ENCODE measurements around the gene GOLIM4.

GOLIM4 gene

DNA sequence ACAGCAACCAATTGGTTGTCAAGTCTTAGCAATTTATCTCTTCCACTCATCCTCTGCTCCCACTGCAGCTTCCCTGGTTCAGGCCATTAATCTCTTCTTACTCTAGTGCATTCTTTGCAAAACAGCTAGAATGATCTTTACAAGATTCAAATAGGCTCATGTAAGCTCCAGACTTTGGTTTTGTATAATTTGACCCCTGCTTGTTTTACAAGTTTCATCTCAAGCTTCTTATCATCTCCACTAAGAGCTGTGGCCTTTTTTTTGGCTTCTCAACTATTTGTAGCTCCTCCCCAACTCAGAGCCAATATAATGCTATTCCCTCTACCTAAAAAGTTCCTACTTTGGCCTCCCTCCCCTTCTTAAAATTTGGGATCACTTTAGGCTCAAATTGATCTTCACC, 121.8 kb downstream of the GOLIM4 start:
- TF ChIP-seq, protein P1, sequence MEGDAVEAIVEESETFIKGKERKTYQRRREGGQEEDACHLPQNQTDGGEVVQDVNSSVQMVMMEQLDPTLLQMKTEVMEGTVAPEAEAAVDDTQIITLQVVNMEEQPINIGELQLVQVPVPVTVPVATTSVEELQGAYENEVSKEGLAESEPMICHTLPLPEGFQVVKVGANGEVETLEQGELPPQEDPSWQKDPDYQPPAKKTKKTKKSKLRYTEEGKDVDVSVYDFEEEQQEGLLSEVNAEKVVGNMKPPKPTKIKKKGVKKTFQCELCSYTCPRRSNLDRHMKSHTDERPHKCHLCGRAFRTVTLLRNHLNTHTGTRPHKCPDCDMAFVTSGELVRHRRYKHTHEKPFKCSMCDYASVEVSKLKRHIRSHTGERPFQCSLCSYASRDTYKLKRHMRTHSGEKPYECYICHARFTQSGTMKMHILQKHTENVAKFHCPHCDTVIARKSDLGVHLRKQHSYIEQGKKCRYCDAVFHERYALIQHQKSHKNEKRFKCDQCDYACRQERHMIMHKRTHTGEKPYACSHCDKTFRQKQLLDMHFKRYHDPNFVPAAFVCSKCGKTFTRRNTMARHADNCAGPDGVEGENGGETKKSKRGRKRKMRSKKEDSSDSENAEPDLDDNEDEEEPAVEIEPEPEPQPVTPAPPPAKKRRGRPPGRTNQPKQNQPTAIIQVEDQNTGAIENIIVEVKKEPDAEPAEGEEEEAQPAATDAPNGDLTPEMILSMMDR (IDR thresholded peaks at IDR 0.05; ENCODE audit: low read depth, low read length, missing control alignments): no peak
- no peak for DNase-seq
- Histone ChIP-seq H3K27me3 (replicated peaks) (no peaks in the 10 kb centered on the region), H3K27ac (no peak overlapping the region), H3K4me3 (ENCODE audit: low read depth, low read length) (no peak overlapping the region), H3K36me3 (replicated peaks) (no peaks in the 10 kb centered on the region)
- in situ Hi-C loops (cut with HindIII; ENCODE audit: low pct_ligation_motif_present, low sequenced_read_pairs): no loop called here

- no peaks in the 10 kb centered on the region for H3K36me3 ChIP-seq (replicated peaks)
- no peaks in the 10 kb centered on the region for H3K27me3 ChIP-seq (replicated peaks)
- no peak overlapping the region for H3K27ac ChIP-seq
- no peak for DNase-seq
- H3K4me3 ChIP-seq (ENCODE audit: low read depth, low read length): no peak overlapping the region
- in situ Hi-C loops (cut with HindIII; ENCODE audit: low pct_ligation_motif_present, low sequenced_read_pairs): no loop called here
- TF ChIP-seq, protein P1 (IDR thresholded peaks at IDR 0.05; ENCODE audit: low read depth, low read length, missing control alignments): no peak
These were observed 122.7 kb downstream of the GOLIM4 start for GRCh38 chr3:167973046-167973445.

- Histone ChIP-seq H3K36me3 (replicated peaks) (no peaks in the 10 kb centered on the region), H3K27me3 (replicated peaks) (no peaks in the 10 kb centered on the region), H3K27ac (no peak overlapping the region), H3K4me3 (ENCODE audit: low read depth, low read length) (no peak overlapping the region)
- TF ChIP-seq, protein P1 (IDR thresholded peaks at IDR 0.05; ENCODE audit: low read depth, low read length, missing control alignments): no peak
- in situ Hi-C loops (cut with HindIII; ENCODE audit: low pct_ligation_motif_present, low sequenced_read_pairs): no loop called here
- no peak for DNase-seq
These were observed 123.2 kb downstream of the GOLIM4 start for GRCh38 chr3:167972502-167972901.

GRCh38 chr3:167969548-167969947, 126.2 kb downstream of the GOLIM4 start:
- Histone ChIP-seq H3K27ac (no peak overlapping the region), H3K27me3 (replicated peaks) (no peaks in the 10 kb centered on the region), H3K36me3 (replicated peaks) (no peaks in the 10 kb centered on the region), H3K4me3 (ENCODE audit: low read depth, low read length) (no peak overlapping the region)
- no peak for DNase-seq
- in situ Hi-C loops (cut with HindIII; ENCODE audit: low pct_ligation_motif_present, low sequenced_read_pairs): no loop called here
- TF ChIP-seq, protein P1 (IDR thresholded peaks at IDR 0.05; ENCODE audit: low read depth, low read length, missing control alignments): no peak

GRCh38 chr3:167967257-167968036, 128.3 kb downstream of the GOLIM4 start:
- no peak overlapping the region for H3K27ac ChIP-seq
- in situ Hi-C loops (cut with HindIII; ENCODE audit: low pct_ligation_motif_present, low sequenced_read_pairs): no loop called here
- H3K4me3 ChIP-seq (ENCODE audit: low read depth, low read length): no peak overlapping the region
- H3K27me3 ChIP-seq (replicated peaks): no peaks in the 10 kb centered on the region
- TF ChIP-seq, protein P1 (IDR thresholded peaks at IDR 0.05; ENCODE audit: low read depth, low read length, missing control alignments): no peak
- DNase-seq: no peak
- no peaks in the 10 kb centered on the region for H3K36me3 ChIP-seq (replicated peaks)

Data from brain microvascular endothelial cell (primary cell).